Thyroid gland (tissue), 4 donors: Measurements from ENCODE around the gene MS4A18. TPM values are rescaled to one million over a fixed set of nuclear protein-coding genes. Genes with fewer than 3 reads are reported as not detected.

Source experiments
- DNase-seq, 2 donors: peaks; one replicate each; pipeline ENCODE4 v3.0.0-alpha.2; 2019
- H3K27ac ChIP-seq, 3 donors: fragments of 200-600 bp; sonication (generic); 1 replicate in 2 of 3; 2 replicates in 1 of 3; pipeline ENCODE4 v1.5.1; 2016 to 2019; ENCODE audit warnings: mild to moderate bottlenecking in 1 of 3, moderate library complexity in 1 of 3
- H3K27me3 ChIP-seq: fragments of 200-600 bp; sonication (generic); one replicate; pipeline ENCODE4 v1.5.1; 2019
- H3K36me3 ChIP-seq, 2 donors: fragments of 200-600 bp; sonication (generic); one replicate each; pipeline ENCODE4 v1.5.1; 2016 to 2019
- H3K4me1 ChIP-seq, 2 donors: fragments of 200-600 bp; sonication (generic); one replicate each; pipeline ENCODE4 v1.5.1; 2017 to 2019
- H3K4me3 ChIP-seq, 3 donors: fragments of 200-600 bp; sonication (generic); replicated peaks in 1 of 3; 1 replicate in 2 of 3; 2 replicates in 1 of 3; pipeline ENCODE4 v1.5.1; 2016; ENCODE audit warnings: mild to moderate bottlenecking in 1 of 3
- H3K9me3 ChIP-seq: fragments of 200-600 bp; sonication (generic); one replicate; pipeline ENCODE4 v1.5.1; 2017
- POLR2A ChIP-seq, 2 donors: fragments of 450-650 bp; IDR thresholded peaks; one replicate each; pipeline ENCODE4 v1.6.1; 2017; ENCODE audit warnings: antibody characterized with exemption in 2 of 2, mild to moderate bottlenecking in 2 of 2, moderate library complexity in 1 of 2
- WGBS, 2 donors: methylation state at CpG; one replicate each; pipeline ENCODE4 v1.1.5; 2017; 5-methylcytosine and 5-hydroxymethylcytosine counted together
- intact Hi-C: fragments of 100-400 bp; cut with DNase I; formaldehyde crosslinking; loops from one replicate; pipeline ENCODE4 v1.15.1; 2023
- total RNA-seq, 4 donors: library from RNA; depleted of rRNA; stranded (reverse); fragments of >200 nt; gene quantifications; one replicate each; pipeline ENCODE4 v1.2.3, GENCODE V29; 2016
- TF ChIP-seq, protein P1 (sequence below), 6 experiments: fragments of 200-600 bp in 3 of 6; fragments of 450-650 bp in 3 of 6; sonication (generic) in 3 of 6; IDR thresholded peaks; one replicate each; pipeline ENCODE4 v1.5.1; 2016 to 2019; ENCODE audit warnings: antibody characterized with exemption in 6 of 6, mild to moderate bottlenecking in 2 of 6, inconsistent platforms in 1 of 6, moderate library complexity in 1 of 6

MS4A18 gene
- total RNA-seq, 4 donors from 2014 or later = not detected

DNA sequence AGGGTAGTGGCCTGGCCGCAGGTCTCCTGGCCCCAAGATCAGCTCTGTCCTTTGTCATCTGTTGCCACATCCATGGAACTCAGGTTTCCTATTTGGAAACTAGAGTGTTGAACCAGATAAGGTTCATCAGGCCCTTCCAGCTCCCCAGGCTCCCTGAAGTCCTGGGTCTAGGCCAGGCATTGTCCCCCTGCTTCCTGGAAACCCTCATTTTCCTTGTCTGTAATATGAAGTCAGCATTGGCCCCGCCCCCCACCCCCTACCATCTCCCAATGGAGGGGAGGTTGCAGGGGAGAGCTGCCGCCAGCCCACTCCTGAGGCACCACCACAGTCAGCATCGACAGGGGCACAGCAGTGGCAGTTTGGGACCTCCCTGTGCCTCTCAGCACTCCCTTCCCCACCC, 51.6 kb downstream of the MS4A18 start:
- H3K27ac ChIP-seq = no peak overlapping the region
- no peaks in the 10 kb centered on the region for H3K36me3 ChIP-seq
- no peak for DNase-seq
- no peaks in the 10 kb centered on the region for H3K27me3 ChIP-seq
- no peaks in the 10 kb centered on the region for H3K9me3 ChIP-seq
- peaks cover 0 to 8% of the 10 kb centered on the region in 2 donors for H3K4me1 ChIP-seq
- TF ChIP-seq POLR2A (IDR thresholded peaks at IDR 0.05) = no peak
- TF ChIP-seq, protein P1, sequence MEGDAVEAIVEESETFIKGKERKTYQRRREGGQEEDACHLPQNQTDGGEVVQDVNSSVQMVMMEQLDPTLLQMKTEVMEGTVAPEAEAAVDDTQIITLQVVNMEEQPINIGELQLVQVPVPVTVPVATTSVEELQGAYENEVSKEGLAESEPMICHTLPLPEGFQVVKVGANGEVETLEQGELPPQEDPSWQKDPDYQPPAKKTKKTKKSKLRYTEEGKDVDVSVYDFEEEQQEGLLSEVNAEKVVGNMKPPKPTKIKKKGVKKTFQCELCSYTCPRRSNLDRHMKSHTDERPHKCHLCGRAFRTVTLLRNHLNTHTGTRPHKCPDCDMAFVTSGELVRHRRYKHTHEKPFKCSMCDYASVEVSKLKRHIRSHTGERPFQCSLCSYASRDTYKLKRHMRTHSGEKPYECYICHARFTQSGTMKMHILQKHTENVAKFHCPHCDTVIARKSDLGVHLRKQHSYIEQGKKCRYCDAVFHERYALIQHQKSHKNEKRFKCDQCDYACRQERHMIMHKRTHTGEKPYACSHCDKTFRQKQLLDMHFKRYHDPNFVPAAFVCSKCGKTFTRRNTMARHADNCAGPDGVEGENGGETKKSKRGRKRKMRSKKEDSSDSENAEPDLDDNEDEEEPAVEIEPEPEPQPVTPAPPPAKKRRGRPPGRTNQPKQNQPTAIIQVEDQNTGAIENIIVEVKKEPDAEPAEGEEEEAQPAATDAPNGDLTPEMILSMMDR (IDR thresholded peaks at IDR 0.05) = no peak
- no peak overlapping the region for H3K4me3 ChIP-seq
- WGBS, 2 donors = 54 to 79% methylated on average over 2 to 3 of the region's 4 CpGs
- intact Hi-C loops = no loop called here

DNA sequence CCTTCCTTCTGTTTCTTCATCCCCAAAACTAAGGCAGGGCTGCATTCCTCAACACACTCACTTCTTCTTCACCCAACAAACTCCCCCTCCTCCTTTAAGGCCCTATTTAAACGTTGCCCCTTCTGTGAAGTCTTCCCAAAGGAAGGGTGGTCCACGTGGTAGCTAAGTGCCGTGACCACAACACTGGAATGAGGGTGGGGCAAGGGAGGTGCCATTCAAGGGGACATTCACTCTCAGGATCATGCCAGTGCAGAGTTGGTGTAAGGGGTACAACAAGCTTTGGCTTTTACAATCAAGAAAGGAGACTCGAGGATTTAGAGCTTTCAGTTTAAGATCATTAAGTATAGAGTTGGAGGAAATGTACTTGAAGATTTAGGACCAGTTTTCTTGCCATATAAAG, 52.6 kb downstream of the MS4A18 start:
- intact Hi-C loops = no loop called here
- H3K4me3 ChIP-seq = no peak overlapping the region
- no peaks in the 10 kb centered on the region for H3K9me3 ChIP-seq
- H3K4me1 ChIP-seq = peaks cover 0 to 8% of the 10 kb centered on the region in 2 donors
- 40 to 50% methylated on average over 4 of the region's 4 CpGs for WGBS, 2 donors
- no peaks in the 10 kb centered on the region for H3K27me3 ChIP-seq
- DNase-seq = no peak
- no peaks in the 10 kb centered on the region for H3K36me3 ChIP-seq
- TF ChIP-seq, protein P1 (IDR thresholded peaks at IDR 0.05) = no peak
- TF ChIP-seq POLR2A (IDR thresholded peaks at IDR 0.05) = no peak
- H3K27ac ChIP-seq = no peak overlapping the region

- DNase-seq = no peak
- no peak overlapping the region for H3K4me3 ChIP-seq
- peaks cover 0 to 8% of the 10 kb centered on the region in 2 donors for H3K4me1 ChIP-seq
- intact Hi-C loops = no loop called here
- no peaks in the 10 kb centered on the region for H3K27me3 ChIP-seq
- WGBS, 2 donors = 41 to 47% methylated on average over 2 of the region's 2 CpGs
- H3K27ac ChIP-seq = no peak overlapping the region
- TF ChIP-seq POLR2A (IDR thresholded peaks at IDR 0.05) = no peak
- no peaks in the 10 kb centered on the region for H3K9me3 ChIP-seq
- H3K36me3 ChIP-seq = no peaks in the 10 kb centered on the region
Observed at GRCh38 chr11:60777572-60777971, 53.1 kb downstream of the MS4A18 start.

- Histone ChIP-seq H3K9me3 (no peaks in the 10 kb centered on the region), H3K4me3 (no peak overlapping the region), H3K36me3 (no peaks in the 10 kb centered on the region), H3K27ac (no peak overlapping the region), H3K4me1 (peaks cover 0 to 8% of the 10 kb centered on the region in 2 donors), H3K27me3 (no peaks in the 10 kb centered on the region)
- WGBS, 2 donors = 82 to 84% methylated on average over 2 of the region's 2 CpGs
- no peak for DNase-seq
- TF ChIP-seq, protein P1 (IDR thresholded peaks at IDR 0.05) = no peak
- TF ChIP-seq POLR2A (IDR thresholded peaks at IDR 0.05) = no peak
- intact Hi-C loops = no loop called here
Observed at GRCh38 chr11:60780065-60780464, 55.5 kb downstream of the MS4A18 start.

GRCh38 chr11:60780774-60781173, 56.3 kb downstream of the MS4A18 start:
- Histone ChIP-seq H3K27ac (no peak overlapping the region), H3K9me3 (no peaks in the 10 kb centered on the region), H3K4me1 (peaks cover 0 to 4% of the 10 kb centered on the region in 2 donors), H3K4me3 (no peak overlapping the region), H3K36me3 (no peaks in the 10 kb centered on the region), H3K27me3 (no peaks in the 10 kb centered on the region)
- intact Hi-C loops = no loop called here
- DNase-seq = no peak
- no peak for TF ChIP-seq POLR2A (IDR thresholded peaks at IDR 0.05)
- TF ChIP-seq, protein P1 (IDR thresholded peaks at IDR 0.05) = no peak
